Measurements from ENCODE around the gene KRTAP20-1. TPM values are rescaled to one million over a fixed set of nuclear protein-coding genes. Genes with fewer than 3 reads are reported as not detected.

Gene KRTAP20-1
- total RNA-seq, 4 donors from 2014 or later: not detected

DNA sequence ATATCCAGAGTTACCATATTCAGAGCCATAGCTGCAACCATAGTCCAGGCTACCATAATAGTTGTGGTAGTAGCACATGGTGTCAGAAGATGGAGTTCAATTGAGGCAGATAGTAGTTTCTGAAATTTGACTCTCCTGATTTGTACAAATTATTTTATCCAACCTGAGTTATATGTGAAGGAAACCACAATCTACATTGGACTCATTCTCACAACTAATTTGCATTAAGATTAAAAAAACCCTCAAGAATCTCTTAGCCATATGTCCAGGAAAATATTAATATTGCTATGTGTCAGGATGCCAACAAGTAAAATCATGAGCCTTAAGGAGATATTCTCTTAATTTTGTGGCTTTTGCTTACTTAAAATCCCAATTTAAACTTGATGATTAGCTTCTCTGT, 25.9 kb upstream of the KRTAP20-1 start, which contains the start of gene KRTAP22-2:
Gene KRTAP22-2, minus strand, starts transcription at position 101 of the 400 bp plus-strand sequence.
- H3K4me3 ChIP-seq (ENCODE audit: low read depth, poor library complexity, severe bottlenecking): no peak within 1 kb of the TSS
- intact Hi-C loops (cut with DNase I; ENCODE audit: low total_unique reads): no loop called here
- DNase-seq (ENCODE audit: low spot score in 2 of 2): no peak
- no peak for TF ChIP-seq POLR2A (IDR thresholded peaks at IDR 0.05)
- TF ChIP-seq, protein P1, sequence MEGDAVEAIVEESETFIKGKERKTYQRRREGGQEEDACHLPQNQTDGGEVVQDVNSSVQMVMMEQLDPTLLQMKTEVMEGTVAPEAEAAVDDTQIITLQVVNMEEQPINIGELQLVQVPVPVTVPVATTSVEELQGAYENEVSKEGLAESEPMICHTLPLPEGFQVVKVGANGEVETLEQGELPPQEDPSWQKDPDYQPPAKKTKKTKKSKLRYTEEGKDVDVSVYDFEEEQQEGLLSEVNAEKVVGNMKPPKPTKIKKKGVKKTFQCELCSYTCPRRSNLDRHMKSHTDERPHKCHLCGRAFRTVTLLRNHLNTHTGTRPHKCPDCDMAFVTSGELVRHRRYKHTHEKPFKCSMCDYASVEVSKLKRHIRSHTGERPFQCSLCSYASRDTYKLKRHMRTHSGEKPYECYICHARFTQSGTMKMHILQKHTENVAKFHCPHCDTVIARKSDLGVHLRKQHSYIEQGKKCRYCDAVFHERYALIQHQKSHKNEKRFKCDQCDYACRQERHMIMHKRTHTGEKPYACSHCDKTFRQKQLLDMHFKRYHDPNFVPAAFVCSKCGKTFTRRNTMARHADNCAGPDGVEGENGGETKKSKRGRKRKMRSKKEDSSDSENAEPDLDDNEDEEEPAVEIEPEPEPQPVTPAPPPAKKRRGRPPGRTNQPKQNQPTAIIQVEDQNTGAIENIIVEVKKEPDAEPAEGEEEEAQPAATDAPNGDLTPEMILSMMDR (IDR thresholded peaks at IDR 0.05): no peak

DNA sequence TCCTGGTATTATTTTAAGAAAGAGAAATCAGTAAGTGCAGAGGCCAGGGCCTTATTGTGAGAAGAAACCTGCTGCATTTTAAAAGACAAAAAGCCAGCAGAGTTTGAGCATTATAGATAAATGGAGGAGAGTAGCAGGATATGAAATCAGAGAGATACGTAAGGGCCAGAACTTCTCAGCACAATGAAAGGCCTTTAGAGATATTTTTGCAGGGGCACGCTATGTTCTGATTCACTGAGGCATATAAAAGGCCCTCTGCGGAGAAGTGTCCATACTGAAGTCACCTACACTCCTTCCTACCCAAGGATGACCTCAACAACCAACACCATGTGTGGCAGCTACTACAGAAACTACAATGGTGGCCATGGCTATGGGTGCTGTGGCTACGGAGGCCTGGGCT, 24.1 kb upstream of the KRTAP20-1 start, which contains the start of gene KRTAP6-3:
Gene KRTAP6-3, plus strand, starts transcription at position 301 of the 400 bp plus-strand sequence. Its CDS starts 6 bp downstream, at position 307.
- no peak within 1 kb of the TSS for H3K4me3 ChIP-seq (ENCODE audit: low read depth, poor library complexity, severe bottlenecking)
- no peak for TF ChIP-seq POLR2A (IDR thresholded peaks at IDR 0.05)
- TF ChIP-seq, protein P1 (IDR thresholded peaks at IDR 0.05): no peak
- intact Hi-C loops (cut with DNase I; ENCODE audit: low total_unique reads): no loop called here
- WGBS, 2 donors: 95 to 98% methylated on average over 4 of the region's 4 CpGs
- no peak for DNase-seq (ENCODE audit: low spot score in 2 of 2)

DNA sequence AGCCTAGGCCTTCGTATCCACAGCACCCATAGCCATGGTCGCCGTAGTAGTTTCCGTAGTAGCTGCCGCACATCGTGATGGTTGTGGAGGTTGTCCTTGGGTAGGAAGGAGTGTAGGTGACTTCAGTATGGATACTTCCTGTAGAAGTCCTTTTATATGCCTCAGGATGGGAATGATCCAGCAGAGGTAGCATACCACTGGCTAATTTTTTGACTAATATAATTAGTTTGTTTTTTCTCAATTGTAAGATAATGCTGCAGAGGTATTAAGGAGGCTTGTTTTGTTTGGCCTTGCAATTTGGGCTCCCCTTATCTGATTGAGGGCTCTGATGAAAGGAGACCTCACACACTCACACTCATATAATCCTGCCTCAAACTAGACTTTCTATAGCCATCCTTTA, 17.4 kb upstream of the KRTAP20-1 start, which contains the start of gene KRTAP6-2:
Gene KRTAP6-2, minus strand, starts transcription at position 101 of the 400 bp plus-strand sequence. Its CDS starts 28 bp downstream, at position 73.
- 93 to 96% methylated on average over 6 of the region's 6 CpGs for WGBS, 2 donors
- no peak for TF ChIP-seq POLR2A (IDR thresholded peaks at IDR 0.05)
- TF ChIP-seq, protein P1 (IDR thresholded peaks at IDR 0.05): no peak
- DNase-seq (ENCODE audit: low spot score in 2 of 2): no peak
- no peak within 1 kb of the TSS for H3K4me3 ChIP-seq (ENCODE audit: low read depth, poor library complexity, severe bottlenecking)
- intact Hi-C loops (cut with DNase I; ENCODE audit: low total_unique reads): no loop called here

DNA sequence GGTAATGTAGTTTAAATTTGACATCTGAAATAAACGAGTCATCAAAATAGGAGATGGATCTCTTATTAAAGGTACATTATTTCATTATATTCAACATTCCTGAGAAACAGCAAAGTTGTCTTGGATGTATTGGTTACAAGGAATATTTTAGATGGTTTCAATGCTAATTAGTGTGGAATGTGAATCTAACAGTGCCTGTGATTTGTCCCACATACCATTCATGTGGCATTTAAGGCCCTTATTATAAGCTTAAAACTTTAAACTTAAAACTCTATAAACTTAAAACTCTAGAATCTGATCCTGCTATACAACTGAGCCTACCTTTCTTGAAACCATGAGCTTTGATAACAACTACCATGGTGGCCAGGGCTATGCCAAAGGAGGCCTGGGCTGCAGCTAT, 15.4 kb upstream of the KRTAP20-1 start, which contains the start of gene KRTAP22-1:
Gene KRTAP22-1, plus strand, starts transcription at position 301 of the 400 bp plus-strand sequence.
- no peak for DNase-seq (ENCODE audit: low spot score in 2 of 2)
- TF ChIP-seq POLR2A (IDR thresholded peaks at IDR 0.05): no peak
- TF ChIP-seq, protein P1 (IDR thresholded peaks at IDR 0.05): no peak
- H3K4me3 ChIP-seq (ENCODE audit: low read depth, poor library complexity, severe bottlenecking): no peak within 1 kb of the TSS
- intact Hi-C loops (cut with DNase I; ENCODE audit: low total_unique reads): no loop called here
- 0 to 89% methylated on average over 1 of the region's 1 CpG for WGBS, 2 donors

DNA sequence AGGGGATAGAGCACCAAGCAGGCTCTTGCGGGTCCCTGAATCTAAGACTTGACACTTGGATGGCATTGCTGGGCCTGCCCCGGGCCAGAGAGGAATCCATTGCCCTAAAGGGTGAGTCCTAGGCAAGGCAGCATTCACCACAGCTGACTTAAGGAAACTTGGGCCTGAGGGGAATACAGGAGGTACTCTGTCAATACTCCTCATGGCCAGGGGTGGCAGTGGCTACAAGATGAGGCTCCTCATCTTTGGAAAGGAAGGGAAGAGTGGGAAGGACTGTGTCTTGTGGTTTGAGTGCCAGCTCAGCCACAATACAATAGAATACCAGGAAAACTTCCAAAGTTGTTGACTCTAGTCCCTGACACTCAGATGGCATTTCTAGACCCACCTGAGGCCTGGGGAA, 10.3 kb upstream of the KRTAP20-1 start:
- intact Hi-C loops (cut with DNase I; ENCODE audit: low total_unique reads): no loop called here
- 80 to 85% methylated on average over 2 of the region's 2 CpGs for WGBS, 2 donors
- no peak for DNase-seq (ENCODE audit: low spot score in 2 of 2)
- no peak for TF ChIP-seq POLR2A (IDR thresholded peaks at IDR 0.05)
- TF ChIP-seq, protein P1 (IDR thresholded peaks at IDR 0.05): no peak
- H3K4me3 ChIP-seq (ENCODE audit: low read depth, poor library complexity, severe bottlenecking): no peak overlapping the region

DNA sequence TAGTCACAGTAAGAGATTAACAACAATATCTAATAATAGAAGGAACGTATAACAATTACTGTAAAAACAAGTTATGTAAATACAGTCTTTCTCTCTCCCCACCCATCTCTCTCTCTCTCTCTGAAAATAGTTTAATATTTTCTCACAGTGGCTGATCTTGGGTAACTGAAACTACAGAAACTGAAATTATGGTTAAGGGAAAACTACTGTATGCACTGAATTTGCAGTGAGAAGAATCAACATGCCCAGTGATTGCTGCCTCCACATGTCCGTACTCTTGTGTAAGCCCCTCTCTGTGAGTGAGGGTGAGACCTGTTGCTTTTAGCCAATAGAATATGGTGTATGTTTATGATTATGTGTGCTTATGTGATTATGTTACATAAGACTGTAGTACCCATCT, 4.1 kb upstream of the KRTAP20-1 start:
- 70 to 76% methylated on average over 2 of the region's 2 CpGs for WGBS, 2 donors
- intact Hi-C loops (cut with DNase I; ENCODE audit: low total_unique reads): no loop called here
- no peak for TF ChIP-seq POLR2A (IDR thresholded peaks at IDR 0.05)
- TF ChIP-seq, protein P1 (IDR thresholded peaks at IDR 0.05): no peak
- no peak for DNase-seq (ENCODE audit: low spot score in 2 of 2)
- no peak overlapping the region for H3K4me3 ChIP-seq (ENCODE audit: low read depth, poor library complexity, severe bottlenecking)
